ENCODE data around the gene RASSF5. TPM values are rescaled to one million over a fixed set of nuclear protein-coding genes. Genes with fewer than 3 reads are reported as not detected.

RASSF5 gene
- total RNA-seq, 1 experiment from 2014 or later = 12.4 TPM

- no peak for DNase-seq
- peaks cover 6% of the 10 kb centered on the region; the same call in 1 of the 2 replicates for H3K36me3 ChIP-seq (ENCODE audit: low read depth)
- no peaks in the 10 kb centered on the region for H3K9me2 ChIP-seq (ENCODE audit: insufficient read depth)
- POLR2A ChIA-PET (ENCODE audit: unreplicated experiment) = no interaction called here
- intact Hi-C loops (cut with micrococcal nuclease; ENCODE audit: unreplicated experiment) = loop anchor here (5.0 kb wide), 1 partner anchor 434 kb away; no protein-coding TSS in a partner anchor
- no peak overlapping the region for H3K4me2 ChIP-seq
- H2AFZ ChIP-seq = no peak overlapping the region
- H3K27me3 ChIP-seq (ENCODE audit: insufficient read depth, low read depth) = no peaks in the 10 kb centered on the region
- H3K79me2 ChIP-seq (ENCODE audit: low read depth) = no peaks in the 10 kb centered on the region
- H3K4me3 ChIP-seq = no peak overlapping the region
- no TSS peak for BruUV-seq (replicated peaks)
- no peaks in the 10 kb centered on the region for H3K9me3 ChIP-seq (ENCODE audit: insufficient read depth, low read depth)
- TF ChIP-seq, protein P1, sequence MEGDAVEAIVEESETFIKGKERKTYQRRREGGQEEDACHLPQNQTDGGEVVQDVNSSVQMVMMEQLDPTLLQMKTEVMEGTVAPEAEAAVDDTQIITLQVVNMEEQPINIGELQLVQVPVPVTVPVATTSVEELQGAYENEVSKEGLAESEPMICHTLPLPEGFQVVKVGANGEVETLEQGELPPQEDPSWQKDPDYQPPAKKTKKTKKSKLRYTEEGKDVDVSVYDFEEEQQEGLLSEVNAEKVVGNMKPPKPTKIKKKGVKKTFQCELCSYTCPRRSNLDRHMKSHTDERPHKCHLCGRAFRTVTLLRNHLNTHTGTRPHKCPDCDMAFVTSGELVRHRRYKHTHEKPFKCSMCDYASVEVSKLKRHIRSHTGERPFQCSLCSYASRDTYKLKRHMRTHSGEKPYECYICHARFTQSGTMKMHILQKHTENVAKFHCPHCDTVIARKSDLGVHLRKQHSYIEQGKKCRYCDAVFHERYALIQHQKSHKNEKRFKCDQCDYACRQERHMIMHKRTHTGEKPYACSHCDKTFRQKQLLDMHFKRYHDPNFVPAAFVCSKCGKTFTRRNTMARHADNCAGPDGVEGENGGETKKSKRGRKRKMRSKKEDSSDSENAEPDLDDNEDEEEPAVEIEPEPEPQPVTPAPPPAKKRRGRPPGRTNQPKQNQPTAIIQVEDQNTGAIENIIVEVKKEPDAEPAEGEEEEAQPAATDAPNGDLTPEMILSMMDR (conservative IDR thresholded peaks at IDR 0.05) = no peak
- TF ChIP-seq EZH2 (IDR thresholded peaks at IDR 0.05; ENCODE audit: low read depth) = no peak
- CTCF ChIA-PET = interaction anchor here (0.7 to 1.2 kb wide), 3 partner anchors 8 to 187 kb away, joined by 3 to 12 read pairs (median 5); partner anchors contain the start of gene IKBKE
- H3K4me1 ChIP-seq (replicated peaks; ENCODE audit: insufficient read depth) = no peaks in the 10 kb centered on the region
- H3K27ac ChIP-seq = no peak overlapping the region
- peaks cover 3% of the 10 kb centered on the region; the same call in 1 of the 2 replicates for H4K20me1 ChIP-seq (ENCODE audit: insufficient read depth)
- no peaks in the 10 kb centered on the region for H3F3A ChIP-seq (ENCODE audit: insufficient read depth, low read depth)
These were observed 28.6 kb upstream of the RASSF5 start for GRCh38 chr1:206478746-206479145.

DNA sequence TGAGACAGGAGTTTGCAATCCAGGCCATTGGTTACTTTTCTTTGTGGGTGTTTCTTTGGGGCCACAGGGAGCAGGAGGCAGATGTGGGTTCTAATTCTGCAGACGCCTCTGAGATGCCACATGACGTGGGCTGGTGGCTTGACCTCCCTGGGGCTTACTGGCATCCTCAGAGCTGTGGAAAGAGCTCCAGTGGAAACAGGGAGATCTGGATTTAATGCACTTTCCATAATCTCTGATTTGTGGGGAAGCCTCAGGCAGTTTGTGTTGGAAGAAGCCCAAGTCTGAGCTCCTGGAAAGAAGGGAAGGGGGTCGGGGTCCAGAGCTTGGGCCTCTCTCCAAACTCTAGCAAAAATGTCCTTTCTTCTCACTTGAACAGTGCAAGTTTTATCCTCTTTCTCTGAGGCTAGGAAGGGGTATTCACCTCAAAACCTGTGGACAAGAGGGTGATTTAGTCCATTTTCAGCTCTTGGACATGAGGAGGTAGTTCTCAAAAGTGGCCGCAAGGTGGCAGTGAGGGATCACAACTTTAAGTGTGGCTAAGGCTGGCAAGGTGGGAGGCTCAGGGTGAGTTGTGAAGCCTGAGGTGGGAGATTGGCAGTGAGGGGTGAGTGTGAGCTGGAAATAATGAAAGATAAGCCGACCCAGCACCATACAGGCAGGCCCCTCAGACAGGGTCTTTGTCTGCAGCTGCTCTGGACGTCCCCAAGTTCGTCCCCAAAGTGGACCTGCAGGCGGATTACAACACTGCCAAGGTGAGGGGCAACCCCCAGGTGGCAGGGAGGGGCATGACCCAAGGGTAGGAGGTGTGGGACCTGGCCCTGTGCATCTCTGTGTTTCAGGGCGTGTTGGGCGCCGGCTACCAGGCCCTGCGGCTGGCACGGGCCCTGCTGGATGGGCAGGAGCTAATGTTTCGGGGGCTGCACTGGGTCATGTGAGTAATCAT, 27.9 kb upstream of the RASSF5 start:
- no TSS peak for BruUV-seq (replicated peaks)
- Histone ChIP-seq H3K4me3 (no peak overlapping the region), H3K9me3 (ENCODE audit: insufficient read depth, low read depth) (no peaks in the 10 kb centered on the region), H2AFZ (no peak overlapping the region), H3K9me2 (ENCODE audit: insufficient read depth) (no peaks in the 10 kb centered on the region), H3K27me3 (ENCODE audit: insufficient read depth, low read depth) (no peaks in the 10 kb centered on the region), H4K20me1 (ENCODE audit: insufficient read depth) (peaks cover 3% of the 10 kb centered on the region; the same call in 1 of the 2 replicates), H3K4me2 (no peak overlapping the region), H3K36me3 (ENCODE audit: low read depth) (peaks cover 6% of the 10 kb centered on the region; the same call in 1 of the 2 replicates), H3K27ac (no peak overlapping the region), H3F3A (ENCODE audit: insufficient read depth, low read depth) (no peaks in the 10 kb centered on the region), H3K4me1 (replicated peaks; ENCODE audit: insufficient read depth) (no peaks in the 10 kb centered on the region), H3K79me2 (ENCODE audit: low read depth) (no peaks in the 10 kb centered on the region)
- CTCF ChIA-PET = interaction anchor here (0.6 to 1.2 kb wide), 6 partner anchors 9 to 364 kb away, joined by 3 to 12 read pairs (median 4); partner anchors contain the start of gene IKBKE
- intact Hi-C loops (cut with micrococcal nuclease; ENCODE audit: unreplicated experiment) = loop anchor here (5.0 kb wide), 1 partner anchor 433 kb away; no protein-coding TSS in a partner anchor
- DNase-seq = peak; percentile 51 to 63
- POLR2A ChIA-PET (ENCODE audit: unreplicated experiment) = no interaction called here
- TF ChIP-seq, protein P1 (conservative IDR thresholded peaks at IDR 0.05) = peak; percentile 93
- TF ChIP-seq EZH2 (IDR thresholded peaks at IDR 0.05; ENCODE audit: low read depth) = no peak

DNA sequence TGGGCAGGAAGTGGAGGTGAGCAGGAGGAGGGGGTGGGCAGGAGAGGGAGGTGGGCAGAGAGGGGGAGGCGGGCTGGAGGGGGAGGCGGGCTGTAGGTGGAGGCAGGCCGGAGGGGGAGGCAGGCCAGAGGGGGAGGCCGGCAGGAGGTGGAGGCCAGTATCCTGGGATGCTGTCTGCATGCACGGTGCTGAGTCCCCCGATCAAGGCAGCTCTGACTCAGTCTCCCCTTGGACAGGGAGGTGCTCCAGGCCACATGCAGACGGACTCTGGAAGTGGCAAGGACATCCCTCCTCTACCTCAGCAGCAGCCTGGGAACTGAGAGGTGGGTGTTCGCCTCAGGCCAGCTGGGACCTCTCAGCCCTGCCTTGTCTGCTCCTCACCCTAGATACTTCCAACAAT, 27.1 kb upstream of the RASSF5 start:
- intact Hi-C loops (cut with micrococcal nuclease; ENCODE audit: unreplicated experiment) = no loop called here
- Histone ChIP-seq H3K36me3 (ENCODE audit: low read depth) (0 out of 2 replicates have a peak, but pooled peaks cover 1% of the 10 kb centered on the region), H3K4me1 (replicated peaks; ENCODE audit: insufficient read depth) (no peaks in the 10 kb centered on the region), H2AFZ (no peak overlapping the region), H3K27me3 (ENCODE audit: insufficient read depth, low read depth) (no peaks in the 10 kb centered on the region), H3K27ac (no peak overlapping the region), H3F3A (ENCODE audit: insufficient read depth, low read depth) (no peaks in the 10 kb centered on the region), H3K4me2 (no peak overlapping the region), H3K9me3 (ENCODE audit: insufficient read depth, low read depth) (no peaks in the 10 kb centered on the region), H3K79me2 (ENCODE audit: low read depth) (no peaks in the 10 kb centered on the region), H3K4me3 (no peak overlapping the region), H4K20me1 (ENCODE audit: insufficient read depth) (peaks cover 3% of the 10 kb centered on the region; the same call in 1 of the 2 replicates), H3K9me2 (ENCODE audit: insufficient read depth) (no peaks in the 10 kb centered on the region)
- ChIA-PET CTCF (interaction anchor here (0.6 kb wide), 1 partner anchor 185 kb away, joined by 4 read pairs; no protein-coding TSS in a partner anchor), POLR2A (ENCODE audit: unreplicated experiment) (no interaction called here)
- DNase-seq = no peak
- no peak for TF ChIP-seq EZH2 (IDR thresholded peaks at IDR 0.05; ENCODE audit: low read depth)
- TF ChIP-seq, protein P1 (conservative IDR thresholded peaks at IDR 0.05) = no peak
- BruUV-seq (replicated peaks) = no TSS peak

Measured in PC-9 (cell line).